GM21360 (cell line): Measurements from ENCODE around the gene GABRG3.

Experiments
- ATAC-seq: cut with Tn5 transposase; IDR thresholded peaks from one replicate; pipeline ENCODE4 v1.9.1; 2021; ENCODE audit warnings: mild to moderate bottlenecking, moderate library complexity; ENCODE audit not compliant: unreplicated experiment

Gene GABRG3

GRCh38 chr15:27061739-27062138, 90.8 kb downstream of the GABRG3 start:
- no peak for ATAC-seq

GRCh38 chr15:27062951-27063350, 92.0 kb downstream of the GABRG3 start:
- no peak for ATAC-seq

GRCh38 chr15:27064080-27064479, 93.1 kb downstream of the GABRG3 start:
- no peak for ATAC-seq

DNA sequence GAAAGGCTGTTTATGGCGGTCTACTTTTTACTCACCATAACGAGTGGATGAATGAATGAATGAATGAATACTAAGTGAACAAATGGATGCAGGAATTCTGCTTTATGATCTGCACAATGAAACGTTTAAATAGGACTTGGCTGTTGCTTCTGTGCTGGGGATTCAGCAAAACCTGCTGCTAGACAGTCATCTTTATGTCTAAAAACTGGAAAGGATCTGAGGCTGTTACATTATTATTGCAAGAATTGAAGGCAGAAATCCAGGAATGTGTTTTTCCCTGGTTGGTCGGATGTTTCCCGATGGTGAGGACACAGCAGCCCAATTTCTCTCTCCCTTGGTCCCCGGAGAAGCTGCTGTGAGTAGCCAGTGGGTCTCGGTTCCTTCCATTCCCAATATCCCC, 94.2 kb downstream of the GABRG3 start:
- ATAC-seq = no peak

DNA sequence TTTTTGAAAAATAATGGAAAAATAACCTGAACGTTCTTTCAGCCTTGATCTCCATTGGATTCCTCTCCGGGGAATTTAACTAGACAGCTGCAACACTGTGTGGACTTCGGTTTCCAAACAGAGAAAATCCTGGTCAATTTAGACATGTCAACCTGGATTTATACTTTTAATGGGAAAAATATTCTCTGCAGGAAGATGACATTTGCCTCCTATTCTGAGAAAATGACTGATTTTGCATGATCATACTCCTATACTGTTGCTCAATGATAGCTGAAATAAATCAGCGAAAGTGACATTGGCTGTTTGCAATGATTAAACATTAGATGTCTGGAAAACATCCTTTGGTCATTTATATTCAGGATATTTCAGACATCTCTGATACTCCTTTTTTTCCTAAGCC, 94.8 kb downstream of the GABRG3 start:
- ATAC-seq = no peak

- no peak for ATAC-seq
Observed at GRCh38 chr15:27066446-27066845, 95.5 kb downstream of the GABRG3 start.

DNA sequence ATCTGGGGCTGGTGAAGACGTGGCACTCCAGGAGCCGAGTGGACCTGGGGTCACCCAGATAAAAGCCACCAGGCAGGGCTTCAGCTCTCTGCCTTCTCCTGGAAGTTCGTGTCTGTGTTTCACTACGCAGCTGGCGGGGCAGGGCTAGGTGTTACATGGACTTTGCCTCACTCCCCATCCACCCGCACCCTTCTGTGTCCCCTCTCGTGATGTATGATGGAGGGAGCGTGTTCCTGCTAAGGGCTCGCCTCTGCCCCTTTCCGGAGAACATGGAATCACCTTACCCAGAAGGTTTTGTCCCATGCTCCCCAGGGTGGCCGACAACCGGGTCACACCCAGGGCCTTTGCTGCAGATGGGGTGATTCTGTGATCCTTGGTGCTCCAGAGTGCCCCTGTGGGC, 96.2 kb downstream of the GABRG3 start:
- ATAC-seq = no peak

GRCh38 chr15:27070841-27071240, 99.9 kb downstream of the GABRG3 start:
- no peak for ATAC-seq

- ATAC-seq = no peak
Observed at GRCh38 chr15:27074179-27074578, 103.2 kb downstream of the GABRG3 start.

GRCh38 chr15:27077790-27078189, 106.8 kb downstream of the GABRG3 start:
- no peak for ATAC-seq

- ATAC-seq = no peak
Observed at GRCh38 chr15:27081676-27082418, 110.9 kb downstream of the GABRG3 start.

DNA sequence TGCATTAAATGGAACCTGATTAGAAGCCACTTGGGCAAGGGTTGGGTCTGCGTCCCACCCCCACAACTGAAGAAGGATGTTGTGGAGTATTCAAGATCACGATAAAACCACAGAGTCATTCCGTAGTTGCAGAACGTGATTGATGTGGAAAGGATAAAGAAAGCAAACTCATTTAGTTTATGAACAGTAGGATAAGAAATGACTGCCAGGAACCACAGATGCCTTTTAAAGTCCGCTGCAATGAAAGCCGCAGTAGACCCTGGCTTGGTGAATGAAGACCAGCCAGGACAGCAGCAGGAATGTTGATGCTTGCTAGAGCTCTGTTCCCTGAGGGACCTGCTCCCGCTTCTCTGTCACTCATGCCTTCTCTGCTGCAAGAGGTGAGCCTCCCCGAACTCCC, 111.5 kb downstream of the GABRG3 start:
- ATAC-seq = no peak

GRCh38 chr15:27084844-27085243, 113.9 kb downstream of the GABRG3 start:
- no peak for ATAC-seq

DNA sequence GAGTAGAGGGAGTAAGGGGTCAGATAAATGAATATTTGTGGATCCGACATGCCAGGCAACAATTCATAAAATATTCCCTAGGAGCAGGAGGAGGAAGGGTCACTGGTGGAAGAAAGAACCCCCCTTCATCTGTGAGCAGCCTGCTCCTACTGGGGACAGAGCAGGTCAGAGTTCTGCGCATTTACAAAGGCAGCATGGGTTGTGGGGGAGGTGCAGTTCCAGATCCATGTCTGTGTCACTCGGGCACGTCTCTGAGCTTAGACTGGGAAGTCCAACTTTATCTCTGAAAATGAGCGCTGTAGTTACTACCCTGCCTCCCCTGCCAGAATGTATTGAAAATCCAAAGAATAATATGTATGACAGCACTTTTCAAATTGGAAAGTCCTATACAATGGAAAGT, 115.2 kb downstream of the GABRG3 start:
- ATAC-seq = no peak

GRCh38 chr15:27086805-27087204, 115.8 kb downstream of the GABRG3 start:
- ATAC-seq = no peak

- ATAC-seq = no peak
Observed at GRCh38 chr15:27087651-27088583, 116.9 kb downstream of the GABRG3 start.

DNA sequence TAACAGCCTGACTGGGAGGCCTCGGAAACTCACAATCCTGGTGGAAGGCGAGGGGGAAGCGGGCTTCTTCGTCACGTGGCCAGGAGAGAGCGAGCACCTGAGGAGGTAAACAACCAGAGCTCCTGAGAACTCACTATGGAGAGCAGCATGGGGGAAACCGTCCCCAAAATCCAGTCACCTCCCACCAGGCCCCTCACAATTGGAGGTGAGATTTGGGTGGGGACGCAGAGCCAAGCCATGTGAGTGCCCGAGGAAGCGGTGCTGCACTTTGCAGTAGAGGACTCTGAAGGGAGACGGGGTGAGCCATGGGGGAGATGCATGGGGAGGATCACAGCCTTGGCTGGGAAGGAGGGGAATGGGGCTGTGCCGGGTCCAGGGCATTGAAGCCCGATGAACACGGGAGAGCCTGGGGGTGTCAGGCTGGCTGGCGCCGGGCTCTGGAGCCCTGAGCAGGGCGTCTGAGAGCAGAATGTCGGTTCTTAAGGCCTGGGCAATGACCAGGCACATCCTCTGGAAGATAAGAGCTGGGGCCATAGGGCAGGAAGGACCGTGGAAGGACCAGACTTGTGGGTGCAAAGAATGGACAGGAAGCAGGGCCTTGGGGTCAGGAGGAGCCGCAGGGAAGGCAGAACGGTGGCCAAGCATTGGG, 117.7 kb downstream of the GABRG3 start:
- ATAC-seq = no peak

GRCh38 chr15:27089233-27089586, 118.2 kb downstream of the GABRG3 start:
- no peak for ATAC-seq

- ATAC-seq = no peak
Observed at GRCh38 chr15:27089676-27090075, 118.7 kb downstream of the GABRG3 start.

GRCh38 chr15:27091270-27091940, 120.4 kb downstream of the GABRG3 start:
- no peak for ATAC-seq

GRCh38 chr15:27092390-27092789, 121.4 kb downstream of the GABRG3 start:
- no peak for ATAC-seq
